Mucosa of stomach (tissue), 1 donor: ENCODE data around the gene NPFFR1.

Experiments
- H3K27me3 ChIP-seq: one replicate; pipeline ENCODE4 v1.7.0; 2013; ENCODE audit warnings: mild to moderate bottlenecking, low read length; ENCODE audit not compliant: control insufficient read depth, insufficient read depth
- H3K36me3 ChIP-seq: one replicate; pipeline ENCODE4 v1.7.0; 2013; ENCODE audit warnings: low read length; ENCODE audit not compliant: control insufficient read depth, insufficient read depth
- H3K4me1 ChIP-seq: one replicate; pipeline ENCODE4 v1.7.0; 2013; ENCODE audit warnings: mild to moderate bottlenecking, low read length; ENCODE audit not compliant: control insufficient read depth, insufficient read depth
- H3K4me3 ChIP-seq: one replicate; pipeline ENCODE4 v1.7.0; 2013; ENCODE audit warnings: low read length
- H3K9ac ChIP-seq: one replicate; pipeline ENCODE4 v1.7.0; 2013; ENCODE audit warnings: mild to moderate bottlenecking, low read length, moderate library complexity
- H3K9me3 ChIP-seq: one replicate; pipeline ENCODE4 v1.7.0; 2013; ENCODE audit warnings: mild to moderate bottlenecking, low read length, moderate library complexity; ENCODE audit not compliant: control insufficient read depth
- donor health status: Pancreatic carcinoma.

Gene NPFFR1

GRCh38 chr10:70283445-70284399 lies at the start of gene NPFFR1:
Gene NPFFR1, minus strand, starts transcription at chr10:70284004. Its CDS starts 328 bp downstream, at chr10:70283676.
- peak within 1 kb of the TSS; percentile 11 for H3K9ac ChIP-seq
- H3K9me3 ChIP-seq: no peaks in the 10 kb centered on the region
- no peak within 1 kb of the TSS for H3K4me3 ChIP-seq
- peaks cover 33% of the 10 kb centered on the region for H3K27me3 ChIP-seq
- peaks cover 6% of the 10 kb centered on the region for H3K4me1 ChIP-seq
- no peaks in the 10 kb centered on the region for H3K36me3 ChIP-seq

- H3K4me3 ChIP-seq: no peak overlapping the region
- H3K36me3 ChIP-seq: no peaks in the 10 kb centered on the region
- H3K9ac ChIP-seq: no peak overlapping the region
- no peaks in the 10 kb centered on the region for H3K27me3 ChIP-seq
- H3K9me3 ChIP-seq: no peaks in the 10 kb centered on the region
- peaks cover 15% of the 10 kb centered on the region for H3K4me1 ChIP-seq
These were observed 49.5 kb upstream of the NPFFR1 start for GRCh38 chr10:70333268-70333667.

GRCh38 chr10:70331486-70332268 lies 47.9 kb upstream of the NPFFR1 start:
- H3K4me1 ChIP-seq: peaks cover 15% of the 10 kb centered on the region
- H3K27me3 ChIP-seq: no peaks in the 10 kb centered on the region
- H3K9me3 ChIP-seq: no peaks in the 10 kb centered on the region
- H3K9ac ChIP-seq: no peak overlapping the region
- H3K4me3 ChIP-seq: no peak overlapping the region
- no peaks in the 10 kb centered on the region for H3K36me3 ChIP-seq

GRCh38 chr10:70331160-70331485 lies 47.3 kb upstream of the NPFFR1 start:
- H3K27me3 ChIP-seq: no peaks in the 10 kb centered on the region
- peaks cover 15% of the 10 kb centered on the region for H3K4me1 ChIP-seq
- no peak overlapping the region for H3K4me3 ChIP-seq
- H3K9me3 ChIP-seq: no peaks in the 10 kb centered on the region
- H3K9ac ChIP-seq: no peak overlapping the region
- no peaks in the 10 kb centered on the region for H3K36me3 ChIP-seq

- Histone ChIP-seq H3K36me3 (no peaks in the 10 kb centered on the region), H3K9ac (no peak overlapping the region), H3K9me3 (no peaks in the 10 kb centered on the region), H3K27me3 (no peaks in the 10 kb centered on the region), H3K4me1 (peaks cover 15% of the 10 kb centered on the region), H3K4me3 (no peak overlapping the region)
These were observed 46.9 kb upstream of the NPFFR1 start for GRCh38 chr10:70330671-70331070.

- Histone ChIP-seq H3K4me3 (no peak overlapping the region), H3K9me3 (no peaks in the 10 kb centered on the region), H3K36me3 (no peaks in the 10 kb centered on the region), H3K27me3 (no peaks in the 10 kb centered on the region), H3K9ac (no peak overlapping the region), H3K4me1 (peaks cover 15% of the 10 kb centered on the region)
These were observed 45.2 kb upstream of the NPFFR1 start for GRCh38 chr10:70328967-70329366.

GRCh38 chr10:70328018-70328417 lies 44.2 kb upstream of the NPFFR1 start:
- H3K9me3 ChIP-seq: no peaks in the 10 kb centered on the region
- no peaks in the 10 kb centered on the region for H3K36me3 ChIP-seq
- H3K4me1 ChIP-seq: peaks cover 15% of the 10 kb centered on the region
- no peak overlapping the region for H3K4me3 ChIP-seq
- H3K27me3 ChIP-seq: no peaks in the 10 kb centered on the region
- no peak overlapping the region for H3K9ac ChIP-seq

GRCh38 chr10:70324951-70325781 lies 41.4 kb upstream of the NPFFR1 start:
- H3K27me3 ChIP-seq: no peaks in the 10 kb centered on the region
- H3K9ac ChIP-seq: no peak overlapping the region
- H3K4me1 ChIP-seq: no peaks in the 10 kb centered on the region
- H3K9me3 ChIP-seq: no peaks in the 10 kb centered on the region
- H3K4me3 ChIP-seq: no peak overlapping the region
- no peaks in the 10 kb centered on the region for H3K36me3 ChIP-seq

- no peak overlapping the region for H3K9ac ChIP-seq
- no peak overlapping the region for H3K4me3 ChIP-seq
- no peaks in the 10 kb centered on the region for H3K27me3 ChIP-seq
- no peaks in the 10 kb centered on the region for H3K36me3 ChIP-seq
- no peaks in the 10 kb centered on the region for H3K9me3 ChIP-seq
- peaks cover 4% of the 10 kb centered on the region for H3K4me1 ChIP-seq
These were observed 40.6 kb upstream of the NPFFR1 start for GRCh38 chr10:70324339-70324861.

- peaks cover 8% of the 10 kb centered on the region for H3K4me1 ChIP-seq
- no peaks in the 10 kb centered on the region for H3K27me3 ChIP-seq
- H3K9ac ChIP-seq: no peak overlapping the region
- H3K9me3 ChIP-seq: no peaks in the 10 kb centered on the region
- no peak overlapping the region for H3K4me3 ChIP-seq
- no peaks in the 10 kb centered on the region for H3K36me3 ChIP-seq
These were observed 40.0 kb upstream of the NPFFR1 start for GRCh38 chr10:70323697-70324338.

- no peak overlapping the region for H3K9ac ChIP-seq
- peaks cover 8% of the 10 kb centered on the region for H3K4me1 ChIP-seq
- H3K9me3 ChIP-seq: no peaks in the 10 kb centered on the region
These were observed 39.4 kb upstream of the NPFFR1 start for GRCh38 chr10:70323138-70323696.

More at GRCh38 chr10:70323138-70323696, 39.4 kb upstream of the NPFFR1 start:
- Histone ChIP-seq H3K27me3 (no peaks in the 10 kb centered on the region), H3K4me3 (no peak overlapping the region), H3K36me3 (no peaks in the 10 kb centered on the region)
